Thoracic aorta (tissue), 2 donors: ENCODE measurements around the gene DDX47. TPM values are rescaled to one million over a fixed set of nuclear protein-coding genes. Genes with fewer than 3 reads are reported as not detected.

Experiments
- ATAC-seq: fragments of 150-250 bp; one replicate; pipeline ENCODE4 v1.8.0; 2017; ENCODE audit warnings: low read depth; ENCODE audit not compliant: insufficient number of reproducible peaks, low FRiP score
- DNase-seq: peaks from one replicate; pipeline ENCODE4 v3.0.0-alpha.2; 2020; ENCODE audit warnings: low spot score
- H3K27ac ChIP-seq, 2 donors: fragments of 200-600 bp; sonication (generic); 1 replicate in 1 of 2; 2 replicates in 1 of 2; pipeline ENCODE4 v1.5.1; 2016; ENCODE audit warnings: mild to moderate bottlenecking in 2 of 2, moderate library complexity in 2 of 2
- H3K27me3 ChIP-seq: fragments of 200-600 bp; sonication (generic); replicated peaks from 2 replicates; pipeline ENCODE4 v1.6.0; 2016; ENCODE audit warnings: mild to moderate bottlenecking; ENCODE audit not compliant: insufficient read depth
- H3K36me3 ChIP-seq: fragments of 200-600 bp; sonication (generic); one replicate; pipeline ENCODE4 v1.5.1; 2016
- H3K4me1 ChIP-seq, 2 donors: fragments of 200-600 bp; sonication (generic); 1 replicate in 1 of 2; 2 replicates in 1 of 2; pipeline versions ENCODE4 v1.5.1 to v1.6.0; 2016; ENCODE audit warnings: low read depth in 2 of 2, mild to moderate bottlenecking in 1 of 2; ENCODE audit not compliant: control insufficient read depth in 1 of 2
- H3K4me3 ChIP-seq: fragments of 200-600 bp; sonication (generic); 2 replicates; pipeline ENCODE4 v1.5.1; 2016; ENCODE audit warnings: mild to moderate bottlenecking
- H3K9me3 ChIP-seq: fragments of 200-600 bp; sonication (generic); 2 replicates; pipeline ENCODE4 v1.5.1; 2016
- CTCF ChIP-seq: fragments of 200-600 bp; sonication (generic); IDR thresholded peaks from one replicate; pipeline ENCODE4 v1.5.1; 2019; ENCODE audit warnings: antibody characterized with exemption
- total RNA-seq, 2 donors: library from RNA; depleted of rRNA; stranded (reverse); fragments of >200 nt; gene quantifications; one replicate each; pipeline versions ENCODE4 v1.1.0 to v1.2.3, GENCODE V29; 2016

Gene DDX47
- total RNA-seq, result 10 to 100 TPM; 43.5 to 51.1 TPM

- TF ChIP-seq CTCF, result peak; percentile 95
- peak; percentile 89 for DNase-seq
- Histone ChIP-seq H3K27me3 (no peaks in the 10 kb centered on the region), H3K4me3 (peak within 1 kb of the TSS; percentile 100), H3K36me3 (no peaks in the 10 kb centered on the region), H3K27ac (peak within 1 kb of the TSS; percentile 62 to 68), H3K9me3 (no peaks in the 10 kb centered on the region), H3K4me1 (peaks cover 14 to 16% of the 10 kb centered on the region in 2 donors)
- peak; percentile 88 for ATAC-seq
Observed at GRCh38 chr12:12813120-12814101, at the start of gene DDX47. DDX47 (plus strand) TSS chr12:12813346; CDS start chr12:12813368, 22 bp downstream.

GRCh38 chr12:12764824-12765223 lies 48.3 kb upstream of the DDX47 start:
- Histone ChIP-seq H3K27ac (no peak overlapping the region), H3K4me3 (no peak overlapping the region), H3K4me1 (no peaks in the 10 kb centered on the region), H3K9me3 (no peaks in the 10 kb centered on the region), H3K27me3 (no peaks in the 10 kb centered on the region), H3K36me3 (no peaks in the 10 kb centered on the region)
- ATAC-seq (no peak), DNase-seq (no peak)
- TF ChIP-seq CTCF, result no peak

DNA sequence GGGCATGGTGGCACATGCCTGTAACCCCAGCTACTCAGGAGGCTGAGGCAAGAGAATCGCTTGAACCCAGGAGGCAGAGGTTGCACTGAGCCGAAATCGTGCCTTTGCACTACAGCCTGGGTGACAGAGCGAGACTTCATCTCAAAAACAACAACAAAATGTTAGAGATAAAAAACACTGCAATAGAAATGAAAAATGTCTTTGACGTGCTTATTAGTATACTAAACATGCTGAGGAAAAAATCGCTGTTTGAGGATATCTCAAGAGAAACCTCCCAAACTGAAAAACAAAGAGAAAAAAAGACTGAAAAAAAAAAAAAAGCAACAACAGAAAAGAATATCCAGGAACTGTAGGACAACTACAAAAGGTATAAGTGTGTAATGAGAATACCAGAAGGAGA lies 42.9 kb upstream of the DDX47 start:
- no peak overlapping the region for H3K4me3 ChIP-seq
- H3K36me3 ChIP-seq, result no peaks in the 10 kb centered on the region
- no peak overlapping the region for H3K27ac ChIP-seq
- ATAC-seq (no peak), DNase-seq (no peak)
- no peaks in the 10 kb centered on the region for H3K9me3 ChIP-seq
- H3K27me3 ChIP-seq, result no peaks in the 10 kb centered on the region
- no peaks in the 10 kb centered on the region for H3K4me1 ChIP-seq
- TF ChIP-seq CTCF, result no peak

- DNase-seq (no peak), ATAC-seq (no peak)
- no peak for TF ChIP-seq CTCF
- Histone ChIP-seq H3K36me3 (no peaks in the 10 kb centered on the region), H3K27ac (no peak overlapping the region), H3K27me3 (no peaks in the 10 kb centered on the region), H3K9me3 (no peaks in the 10 kb centered on the region), H3K4me1 (peaks cover 0 to 8% of the 10 kb centered on the region in 2 donors), H3K4me3 (no peak overlapping the region)
Observed at GRCh38 chr12:12774791-12775190, 38.4 kb upstream of the DDX47 start.

DNA sequence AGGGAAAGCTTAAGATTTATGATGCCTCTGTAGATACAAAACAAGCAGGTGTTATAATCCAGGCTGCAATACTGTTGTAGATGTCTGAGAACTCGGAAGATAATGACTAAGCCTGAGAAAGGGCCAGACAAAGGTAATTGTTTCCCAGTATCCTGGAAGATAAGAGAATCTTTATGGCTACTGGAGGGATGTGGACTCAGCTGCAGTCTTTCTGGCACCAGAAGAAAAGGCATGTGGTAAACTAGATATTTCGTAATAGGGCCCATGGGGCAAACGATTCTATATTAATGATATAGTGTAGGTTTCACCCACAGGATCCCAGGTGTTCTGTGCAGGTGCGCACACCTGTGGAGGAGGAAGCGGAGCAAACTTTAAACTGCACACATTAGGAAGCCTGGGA lies 36.9 kb upstream of the DDX47 start:
- TF ChIP-seq CTCF, result no peak
- no peak for ATAC-seq
- Histone ChIP-seq H3K9me3 (no peaks in the 10 kb centered on the region), H3K27ac (no peak overlapping the region), H3K4me3 (no peak overlapping the region), H3K4me1 (peaks cover 0 to 8% of the 10 kb centered on the region in 2 donors), H3K36me3 (no peaks in the 10 kb centered on the region), H3K27me3 (no peaks in the 10 kb centered on the region)
- DNase-seq, result no peak
